ENCODE measurements around the gene RPL38. TPM values are rescaled to one million over a fixed set of nuclear protein-coding genes. Genes with fewer than 3 reads are reported as not detected.
A peak's percentile ranks its signal among the peaks of the same experiment; 100 is the strongest.
"Not testable (repeated sequence)": the region's sequence is repeated elsewhere in the genome, so short reads cannot be mapped to it uniquely, and the experiment has no call there.

The RPL38 gene
- total and polyA plus RNA-seq, 4 donors, result 597 to 2,568 (median 993) TPM

DNA sequence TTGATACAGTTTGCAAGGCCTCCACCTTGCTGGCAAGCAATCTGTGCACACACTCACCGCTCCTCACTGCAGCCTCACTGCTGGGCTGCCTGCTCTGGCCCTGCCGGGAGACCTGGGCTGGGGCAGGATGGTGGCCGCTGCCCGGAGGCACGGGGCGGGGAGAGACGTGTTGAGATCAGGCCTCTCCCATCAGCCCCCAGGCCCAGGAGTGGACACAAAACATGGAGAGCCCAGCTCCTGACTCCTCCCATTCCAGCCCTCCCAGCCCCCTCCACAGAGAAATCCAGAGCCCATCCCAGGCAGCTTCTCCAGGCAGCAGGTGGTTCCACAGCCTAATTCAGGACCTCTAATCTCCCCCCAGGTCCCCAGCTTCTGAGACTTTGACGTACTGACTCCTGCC, 23.1 kb upstream of the RPL38 start:
- ATAC-seq (ENCODE audit: low FRiP score) (no peak), DNase-seq (peak in 1 of 2 donors; percentile 60)
- H3K27me3 ChIP-seq (ENCODE audit: control insufficient read depth in 1 of 2, insufficient read depth in 2 of 2, low read length in 1 of 2), result no peaks in the 10 kb centered on the region
- H3K9me3 ChIP-seq (ENCODE audit: control insufficient read depth, low read length), result no peaks in the 10 kb centered on the region
- H3K27ac ChIP-seq (ENCODE audit: low read depth in 1 of 2, low read length in 2 of 2), result no peak overlapping the region
- no peak overlapping the region for H3K4me3 ChIP-seq (ENCODE audit: low read length in 2 of 2)
- WGBS, 2 donors, result 28 to 35% methylated on average over 8 of the region's 8 CpGs
- no peaks in the 10 kb centered on the region for H3K36me3 ChIP-seq (ENCODE audit: control insufficient read depth in 1 of 2, insufficient read depth in 2 of 2, low read length in 1 of 2)
- no peaks in the 10 kb centered on the region for H3K4me1 ChIP-seq (ENCODE audit: control insufficient read depth in 1 of 2, insufficient read depth in 2 of 2, low read length in 2 of 2)
- intact Hi-C loops (cut with DNase I), result no loop called here

- ATAC-seq (ENCODE audit: low FRiP score), result no peak
- no peak overlapping the region for H3K4me3 ChIP-seq (ENCODE audit: low read length in 2 of 2)
- intact Hi-C loops (cut with DNase I), result no loop called here
- DNase-seq, result peak in 1 of 2 donors; percentile 39
- H3K36me3 ChIP-seq (ENCODE audit: control insufficient read depth in 1 of 2, insufficient read depth in 2 of 2, low read length in 1 of 2), result no peaks in the 10 kb centered on the region
- no peaks in the 10 kb centered on the region for H3K4me1 ChIP-seq (ENCODE audit: control insufficient read depth in 1 of 2, insufficient read depth in 2 of 2, low read length in 2 of 2)
- H3K9me3 ChIP-seq (ENCODE audit: control insufficient read depth, low read length), result no peaks in the 10 kb centered on the region
- no peak overlapping the region for H3K27ac ChIP-seq (ENCODE audit: low read depth in 1 of 2, low read length in 2 of 2)
- no peaks in the 10 kb centered on the region for H3K27me3 ChIP-seq (ENCODE audit: control insufficient read depth in 1 of 2, insufficient read depth in 2 of 2, low read length in 1 of 2)
- 80 to 83% methylated on average over 4 of the region's 4 CpGs for WGBS, 2 donors
These were observed 22.1 kb upstream of the RPL38 start for GRCh38 chr17:74181341-74181740.

- no peaks in the 10 kb centered on the region for H3K27me3 ChIP-seq (ENCODE audit: control insufficient read depth in 1 of 2, insufficient read depth in 2 of 2, low read length in 1 of 2)
- ATAC-seq (ENCODE audit: low FRiP score), result no peak
- WGBS, 2 donors, result 72 to 77% methylated on average over 17 of the region's 17 CpGs
These were observed 21.3 kb upstream of the RPL38 start for GRCh38 chr17:74182041-74182723.

DNA sequence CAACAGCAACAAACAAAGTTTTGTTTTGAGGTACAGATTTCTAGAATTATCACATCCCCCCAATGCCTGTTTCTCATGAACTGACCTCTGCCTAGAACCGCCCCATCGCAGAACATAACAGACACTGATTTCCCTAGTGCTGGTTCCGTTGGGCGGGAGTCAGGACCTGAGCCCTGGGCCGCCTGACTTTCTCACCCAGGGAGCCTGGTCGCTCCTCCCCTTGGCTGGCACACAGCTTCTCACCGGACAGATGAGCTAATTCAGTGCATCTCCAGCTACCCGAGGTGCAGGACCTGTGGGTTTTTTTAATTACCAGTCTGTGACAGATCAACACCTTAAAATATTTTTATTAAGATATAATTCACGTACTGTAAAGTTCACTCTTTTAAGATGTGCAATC, 20.1 kb upstream of the RPL38 start:
- intact Hi-C loops (cut with DNase I), result no loop called here
- Histone ChIP-seq H3K27ac (ENCODE audit: low read depth in 1 of 2, low read length in 2 of 2) (no peak overlapping the region), H3K4me1 (ENCODE audit: control insufficient read depth in 1 of 2, insufficient read depth in 2 of 2, low read length in 2 of 2) (no peaks in the 10 kb centered on the region), H3K4me3 (ENCODE audit: low read length in 2 of 2) (no peak overlapping the region), H3K36me3 (ENCODE audit: control insufficient read depth in 1 of 2, insufficient read depth in 2 of 2, low read length in 1 of 2) (no peaks in the 10 kb centered on the region), H3K27me3 (ENCODE audit: control insufficient read depth in 1 of 2, insufficient read depth in 2 of 2, low read length in 1 of 2) (no peaks in the 10 kb centered on the region), H3K9me3 (ENCODE audit: control insufficient read depth, low read length) (no peaks in the 10 kb centered on the region)
- ATAC-seq (ENCODE audit: low FRiP score), result no peak
- WGBS, 2 donors, result 78% methylated on average over 9 of the region's 9 CpGs
- DNase-seq, result peak in 1 of 2 donors; percentile 62

More at GRCh38 chr17:74182041-74182723, 21.3 kb upstream of the RPL38 start:
- DNase-seq, result peak in 1 of 2 donors; percentile 63
- H3K4me1 ChIP-seq (ENCODE audit: control insufficient read depth in 1 of 2, insufficient read depth in 2 of 2, low read length in 2 of 2), result no peaks in the 10 kb centered on the region
- no peak overlapping the region for H3K27ac ChIP-seq (ENCODE audit: low read depth in 1 of 2, low read length in 2 of 2)
- no peak overlapping the region for H3K4me3 ChIP-seq (ENCODE audit: low read length in 2 of 2)
- intact Hi-C loops (cut with DNase I), result no loop called here
- no peaks in the 10 kb centered on the region for H3K9me3 ChIP-seq (ENCODE audit: control insufficient read depth, low read length)
- H3K36me3 ChIP-seq (ENCODE audit: control insufficient read depth in 1 of 2, insufficient read depth in 2 of 2, low read length in 1 of 2), result no peaks in the 10 kb centered on the region

GRCh38 chr17:74185571-74186185, 17.8 kb upstream of the RPL38 start:
- WGBS, 2 donors, result 66 to 67% methylated on average over 9 of the region's 9 CpGs
- H3K4me3 ChIP-seq (ENCODE audit: low read length in 2 of 2), result no peak overlapping the region
- DNase-seq, result peak in 1 of 2 donors; percentile 31
- no peaks in the 10 kb centered on the region for H3K9me3 ChIP-seq (ENCODE audit: control insufficient read depth, low read length)
- no peaks in the 10 kb centered on the region for H3K36me3 ChIP-seq (ENCODE audit: control insufficient read depth in 1 of 2, insufficient read depth in 2 of 2, low read length in 1 of 2)
- H3K27me3 ChIP-seq (ENCODE audit: control insufficient read depth in 1 of 2, insufficient read depth in 2 of 2, low read length in 1 of 2), result no peaks in the 10 kb centered on the region
- intact Hi-C loops (cut with DNase I), result no loop called here
- no peaks in the 10 kb centered on the region for H3K4me1 ChIP-seq (ENCODE audit: control insufficient read depth in 1 of 2, insufficient read depth in 2 of 2, low read length in 2 of 2)
- H3K27ac ChIP-seq (ENCODE audit: low read depth in 1 of 2, low read length in 2 of 2), result no peak overlapping the region
- ATAC-seq (ENCODE audit: low FRiP score), result no peak

- no peaks in the 10 kb centered on the region for H3K27me3 ChIP-seq (ENCODE audit: control insufficient read depth in 1 of 2, insufficient read depth in 2 of 2, low read length in 1 of 2)
- no peak for ATAC-seq (ENCODE audit: low FRiP score)
- intact Hi-C loops (cut with DNase I), result no loop called here
These were observed 17.0 kb upstream of the RPL38 start for GRCh38 chr17:74186498-74186897.

GRCh38 chr17:74187761-74188160, 15.7 kb upstream of the RPL38 start:
- Histone ChIP-seq H3K27me3 (ENCODE audit: control insufficient read depth in 1 of 2, insufficient read depth in 2 of 2, low read length in 1 of 2) (no peaks in the 10 kb centered on the region), H3K4me1 (ENCODE audit: control insufficient read depth in 1 of 2, insufficient read depth in 2 of 2, low read length in 2 of 2) (no peaks in the 10 kb centered on the region), H3K36me3 (ENCODE audit: control insufficient read depth in 1 of 2, insufficient read depth in 2 of 2, low read length in 1 of 2) (no peaks in the 10 kb centered on the region), H3K4me3 (ENCODE audit: low read length in 2 of 2) (no peak overlapping the region), H3K9me3 (ENCODE audit: control insufficient read depth, low read length) (no peaks in the 10 kb centered on the region), H3K27ac (ENCODE audit: low read depth in 1 of 2, low read length in 2 of 2) (no peak overlapping the region)
- DNase-seq, result no peak
- ATAC-seq (ENCODE audit: low FRiP score), result no peak
- intact Hi-C loops (cut with DNase I), result no loop called here
- 52 to 55% methylated on average over 11 of the region's 11 CpGs for WGBS, 2 donors

More at GRCh38 chr17:74186498-74186897, 17.0 kb upstream of the RPL38 start:
- H3K9me3 ChIP-seq (ENCODE audit: control insufficient read depth, low read length), result no peaks in the 10 kb centered on the region
- no peaks in the 10 kb centered on the region for H3K36me3 ChIP-seq (ENCODE audit: control insufficient read depth in 1 of 2, insufficient read depth in 2 of 2, low read length in 1 of 2)
- H3K4me1 ChIP-seq (ENCODE audit: control insufficient read depth in 1 of 2, insufficient read depth in 2 of 2, low read length in 2 of 2), result no peaks in the 10 kb centered on the region
- 88 to 89% methylated on average over 20 of the region's 20 CpGs for WGBS, 2 donors
- DNase-seq, result peak in 1 of 2 donors; percentile 63
- H3K27ac ChIP-seq (ENCODE audit: low read depth in 1 of 2, low read length in 2 of 2), result no peak overlapping the region
- H3K4me3 ChIP-seq (ENCODE audit: low read length in 2 of 2), result no peak overlapping the region

- H3K4me1 ChIP-seq (ENCODE audit: control insufficient read depth in 1 of 2, insufficient read depth in 2 of 2, low read length in 2 of 2); intact Hi-C loops (cut with DNase I); H3K36me3 ChIP-seq (ENCODE audit: control insufficient read depth in 1 of 2, insufficient read depth in 2 of 2, low read length in 1 of 2); ATAC-seq (ENCODE audit: low FRiP score); H3K9me3 ChIP-seq (ENCODE audit: control insufficient read depth, low read length); H3K27me3 ChIP-seq (ENCODE audit: control insufficient read depth in 1 of 2, insufficient read depth in 2 of 2, low read length in 1 of 2); H3K27ac ChIP-seq (ENCODE audit: low read depth in 1 of 2, low read length in 2 of 2); H3K4me3 ChIP-seq (ENCODE audit: low read length in 2 of 2): not testable (repeated sequence)
- 79 to 85% methylated on average over 4 of the region's 4 CpGs for WGBS, 2 donors
- DNase-seq, result peak in 1 of 2 donors; percentile 12
These were observed 14.8 kb upstream of the RPL38 start for GRCh38 chr17:74188687-74189086.

GRCh38 chr17:74190154-74190553, 13.3 kb upstream of the RPL38 start:
- no peaks in the 10 kb centered on the region for H3K4me1 ChIP-seq (ENCODE audit: control insufficient read depth in 1 of 2, insufficient read depth in 2 of 2, low read length in 2 of 2)
- no peaks in the 10 kb centered on the region for H3K36me3 ChIP-seq (ENCODE audit: control insufficient read depth in 1 of 2, insufficient read depth in 2 of 2, low read length in 1 of 2)
- DNase-seq (no peak), ATAC-seq (ENCODE audit: low FRiP score) (peak; percentile 70)
- WGBS, 2 donors, result 44 to 47% methylated on average over 2 of the region's 2 CpGs
- no peaks in the 10 kb centered on the region for H3K9me3 ChIP-seq (ENCODE audit: control insufficient read depth, low read length)
- H3K4me3 ChIP-seq (ENCODE audit: low read length in 2 of 2), result no peak overlapping the region
- no peaks in the 10 kb centered on the region for H3K27me3 ChIP-seq (ENCODE audit: control insufficient read depth in 1 of 2, insufficient read depth in 2 of 2, low read length in 1 of 2)
- intact Hi-C loops (cut with DNase I), result no loop called here
- no peak overlapping the region for H3K27ac ChIP-seq (ENCODE audit: low read depth in 1 of 2, low read length in 2 of 2)
